HCT116 (cell line): ENCODE results near the gene C4orf54. TPM values are rescaled to one million over a fixed set of nuclear protein-coding genes. Genes with fewer than 3 reads are reported as not detected.

Source experiments
- ATAC-seq: fragments of 200-7000 bp; cut with Tn5 transposase; 2 replicates; pipeline ENCODE4 v1.9.1; 2020; ENCODE audit warnings: mild to moderate bottlenecking, moderate library complexity
- BruUV-seq: library from RNA; stranded (reverse); fragments of 400-500 nt; replicated peaks from 2 replicates; lab custom pipeline; 2021; lab: Mats Ljungman, UMichigan
- CTCF ChIA-PET: fragments of 300-600 bp; sonication (Branson Sonifier 250); formaldehyde crosslinking; loops from one replicate; lab custom pipeline; 2021; ENCODE audit warnings: antibody characterized with exemption; lab: Charles Lee
- POLR2A ChIA-PET: fragments of 300-600, 350-600 bp; sonication (Branson Sonifier 250); formaldehyde crosslinking; loops from one replicate; lab custom pipeline; 2021; ENCODE audit warnings: antibody characterized with exemption; lab: Charles Lee
- RAD21 ChIA-PET, 2 experiments: fragments of 300-600 bp; sonication (Branson Sonifier 250); formaldehyde crosslinking; loops; one replicate each; lab custom pipeline; 2023; ENCODE audit warnings: low total read pairs in 2 of 2; ENCODE audit not compliant: uncharacterized antibody in 2 of 2, unreplicated experiment in 2 of 2, low non-redundant PET in 1 of 2; lab: Charles Lee
- DNase-seq: peaks from one replicate; pipeline ENCODE4 v3.0.0-alpha.2; 2010; ENCODE audit warnings: low read depth, low spot score
- H2AFZ ChIP-seq: fragments of 200-600 bp; shearing (Covaris generic), sonication (generic); 2 replicates; pipeline ENCODE4 v1.6.1; 2017; ENCODE audit warnings: low read depth, mixed run types, mixed read lengths, antibody characterized with exemption, low read length; ENCODE audit not compliant: poor library complexity, severe bottlenecking
- H3K27ac ChIP-seq: 2 replicates; pipeline ENCODE4 v1.5.1; 2012; ENCODE audit warnings: low read depth, low read length
- H3K27me3 ChIP-seq: fragments of 200-600 bp; sonication (generic); 2 replicates; pipeline ENCODE4 v1.6.1; 2016; ENCODE audit warnings: mixed run types, low read length, mixed read lengths; ENCODE audit not compliant: insufficient read depth
- H3K36me3 ChIP-seq, 2 experiments: fragments of 200-500 bp in 1 of 2; fragments of 200-600 bp in 1 of 2; sonication (Bioruptor generic) in 1 of 2; sonication (generic) in 1 of 2; 2 replicates each; pipeline versions ENCODE4 v1.5.1 to v1.6.1; 2014 to 2016; ENCODE audit warnings: low read length in 2 of 2, inconsistent platforms in 1 of 2, mixed read lengths in 1 of 2, mixed run types in 1 of 2; ENCODE audit not compliant: insufficient read depth in 2 of 2, control insufficient read depth in 1 of 2
- H3K4me1 ChIP-seq, 2 experiments: fragments of 200-600 bp in 1 of 2; sonication (generic) in 1 of 2; 2 replicates each; pipeline versions ENCODE4 v1.5.1 to v1.6.1; 2012 to 2017; ENCODE audit warnings: low read length in 2 of 2, inconsistent platforms in 1 of 2, mild to moderate bottlenecking in 1 of 2, mixed read lengths in 1 of 2, mixed run types in 1 of 2, moderate library complexity in 1 of 2; ENCODE audit not compliant: insufficient read depth in 2 of 2, control insufficient read depth in 1 of 2
- H3K4me2 ChIP-seq: fragments of 200-600 bp; sonication (generic); 2 replicates; pipeline ENCODE4 v1.6.1; 2017; ENCODE audit warnings: mixed run types, low read length, mixed read lengths
- H3K4me3 ChIP-seq, 2 experiments: fragments of 200-600 bp in 1 of 2; sonication (generic) in 1 of 2; replicated peaks in 1 of 2; 2 replicates each; pipeline ENCODE4 v1.5.1; 2011 to 2016; ENCODE audit warnings: low read length in 2 of 2, control low read depth in 1 of 2, low read depth in 1 of 2, mild to moderate bottlenecking in 1 of 2, mixed read lengths in 1 of 2, mixed run types in 1 of 2
- H3K79me2 ChIP-seq: fragments of 200-600 bp; sonication (generic); 2 replicates; pipeline ENCODE4 v1.6.1; 2017; ENCODE audit warnings: mild to moderate bottlenecking, mixed run types, low read length, moderate library complexity, mixed read lengths; ENCODE audit not compliant: insufficient read depth
- H3K9ac ChIP-seq: fragments of 200-600 bp; sonication (generic); 2 replicates; pipeline ENCODE4 v1.6.1; 2016; ENCODE audit warnings: low read length, mixed read lengths
- H3K9me2 ChIP-seq: fragments of 200-600 bp; sonication (generic), shearing (Covaris generic); 2 replicates; pipeline ENCODE4 v1.6.1; 2017; ENCODE audit warnings: mixed run types, mild to moderate bottlenecking, moderate library complexity; ENCODE audit not compliant: insufficient read depth
- H3K9me3 ChIP-seq, 2 experiments: fragments of 200-500 bp in 1 of 2; fragments of 200-600 bp in 1 of 2; sonication (Bioruptor generic) in 1 of 2; sonication (generic) in 1 of 2; 2 replicates each; pipeline ENCODE4 v1.6.1; 2014 to 2017; ENCODE audit warnings: low read length in 2 of 2, mixed read lengths in 2 of 2, inconsistent platforms in 1 of 2, low read depth in 1 of 2, mild to moderate bottlenecking in 1 of 2, mixed run types in 1 of 2, moderate library complexity in 1 of 2; ENCODE audit not compliant: control insufficient read depth in 1 of 2, insufficient read depth in 1 of 2
- H4K20me1 ChIP-seq: fragments of 200-600 bp; sonication (generic), shearing (Covaris generic); 2 replicates; pipeline ENCODE4 v1.6.1; 2017; ENCODE audit warnings: mixed run types, mild to moderate bottlenecking, moderate library complexity; ENCODE audit not compliant: insufficient read depth
- ATF3 ChIP-seq: IDR thresholded peaks from 2 replicates; pipeline ENCODE4 v1.6.1; 2012
- EGR1 ChIP-seq: IDR thresholded peaks from 2 replicates; pipeline ENCODE4 v1.6.1; 2012; ENCODE audit warnings: low read depth
- EZH2 ChIP-seq: fragments of 200-600 bp; sonication (generic); IDR thresholded peaks from 2 replicates; pipeline ENCODE4 v1.6.1; 2017; ENCODE audit warnings: antibody characterized with exemption, mixed run types
- FOSL1 ChIP-seq: IDR thresholded peaks from 2 replicates; pipeline ENCODE4 v1.6.1; 2012; ENCODE audit warnings: low read depth
- RAD21 ChIP-seq: IDR thresholded peaks from 2 replicates; pipeline ENCODE4 v1.6.1; 2012; ENCODE audit warnings: low read depth, mild to moderate bottlenecking
- SIN3A ChIP-seq: IDR thresholded peaks from 2 replicates; pipeline ENCODE4 v1.6.1; 2012; ENCODE audit warnings: low read depth
- SP1 ChIP-seq: IDR thresholded peaks from 2 replicates; pipeline ENCODE4 v1.6.1; 2012; ENCODE audit warnings: low read depth
- SRF ChIP-seq: IDR thresholded peaks from 2 replicates; pipeline ENCODE4 v1.6.1; 2012; ENCODE audit warnings: low read depth
- TCF7L2 ChIP-seq: IDR thresholded peaks from 2 replicates; pipeline ENCODE4 v1.7.0; 2011; ENCODE audit warnings: borderline replicate concordance, inconsistent platforms; ENCODE audit not compliant: insufficient read depth, insufficient read length; ENCODE audit errors: extremely low read depth
- ZNF274 ChIP-seq: fragments of 200-500 bp; sonication (Bioruptor generic); IDR thresholded peaks from 2 replicates; pipeline ENCODE4 v1.6.1; 2014; ENCODE audit warnings: mild to moderate bottlenecking, low read depth, low read length, inconsistent platforms
- intact Hi-C: fragments of 100-400 bp; cut with micrococcal nuclease; formaldehyde crosslinking; loops from 2 replicates; pipeline ENCODE4 v1.10.0; 2022
- total RNA-seq: library from RNA; stranded (reverse); gene quantifications from one replicate; pipeline ENCODE4 v1.2.1, GENCODE V29; 2021; ENCODE audit not compliant: unreplicated experiment
- TF ChIP-seq, protein P1 (sequence below), 3 experiments: fragments of 200-600 bp in 1 of 3; sonication (generic) in 1 of 3; IDR thresholded peaks in 2 of 3; conservative IDR thresholded peaks in 1 of 3; 2 replicates each; pipeline ENCODE4 v1.5.1; 2012 to 2017; ENCODE audit warnings: low read depth in 2 of 3, low read length in 2 of 3, antibody characterized with exemption in 1 of 3, borderline replicate concordance in 1 of 3, control low read depth in 1 of 3, mild to moderate bottlenecking in 1 of 3, mixed read lengths in 1 of 3, mixed run types in 1 of 3, moderate library complexity in 1 of 3; ENCODE audit not compliant: insufficient read depth in 1 of 3

Gene C4orf54
- total RNA-seq, 1 experiment from 2014 or later: not detected

GRCh38 chr4:99625369-99625768 lies 32.3 kb downstream of the C4orf54 start:
- intact Hi-C loops: no loop called here
- BruUV-seq: no TSS peak
- CTCF ChIA-PET: no interaction called here

More at GRCh38 chr4:99625369-99625768, 32.3 kb downstream of the C4orf54 start:
- no peaks in the 10 kb centered on the region for H3K36me3 ChIP-seq
- no peaks in the 10 kb centered on the region for H3K9me2 ChIP-seq
- no peaks in the 10 kb centered on the region for H3K9me3 ChIP-seq
- no peak overlapping the region for H3K9ac ChIP-seq
- no peaks in the 10 kb centered on the region for H3K79me2 ChIP-seq
- ChIA-PET POLR2A (no interaction called here), RAD21 (no interaction called here)
- H3K4me1 ChIP-seq: no peaks in the 10 kb centered on the region
- no peaks in the 10 kb centered on the region for H3K27me3 ChIP-seq
- H2AFZ ChIP-seq: no peak overlapping the region
- H4K20me1 ChIP-seq: no peaks in the 10 kb centered on the region
- no peak for ATAC-seq
- TF ChIP-seq, protein P1, sequence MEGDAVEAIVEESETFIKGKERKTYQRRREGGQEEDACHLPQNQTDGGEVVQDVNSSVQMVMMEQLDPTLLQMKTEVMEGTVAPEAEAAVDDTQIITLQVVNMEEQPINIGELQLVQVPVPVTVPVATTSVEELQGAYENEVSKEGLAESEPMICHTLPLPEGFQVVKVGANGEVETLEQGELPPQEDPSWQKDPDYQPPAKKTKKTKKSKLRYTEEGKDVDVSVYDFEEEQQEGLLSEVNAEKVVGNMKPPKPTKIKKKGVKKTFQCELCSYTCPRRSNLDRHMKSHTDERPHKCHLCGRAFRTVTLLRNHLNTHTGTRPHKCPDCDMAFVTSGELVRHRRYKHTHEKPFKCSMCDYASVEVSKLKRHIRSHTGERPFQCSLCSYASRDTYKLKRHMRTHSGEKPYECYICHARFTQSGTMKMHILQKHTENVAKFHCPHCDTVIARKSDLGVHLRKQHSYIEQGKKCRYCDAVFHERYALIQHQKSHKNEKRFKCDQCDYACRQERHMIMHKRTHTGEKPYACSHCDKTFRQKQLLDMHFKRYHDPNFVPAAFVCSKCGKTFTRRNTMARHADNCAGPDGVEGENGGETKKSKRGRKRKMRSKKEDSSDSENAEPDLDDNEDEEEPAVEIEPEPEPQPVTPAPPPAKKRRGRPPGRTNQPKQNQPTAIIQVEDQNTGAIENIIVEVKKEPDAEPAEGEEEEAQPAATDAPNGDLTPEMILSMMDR (IDR thresholded peaks at IDR 0.05 in 2 of 3, conservative IDR thresholded peaks at IDR 0.05 in 1 of 3; ENCODE audit: borderline replicate concordance in 1 of 3, insufficient read depth in 1 of 3, low read depth in 2 of 3, low read length in 2 of 3): no peak
- TF ChIP-seq EGR1 (no peak), RAD21 (no peak), FOSL1 (no peak), ATF3 (no peak), EZH2 (no peak), SP1 (no peak), TCF7L2 (no peak), SRF (no peak), SIN3A (no peak), ZNF274 (no peak)
- no peak overlapping the region for H3K27ac ChIP-seq
- no peak overlapping the region for H3K4me2 ChIP-seq
- DNase-seq: no peak
- H3K4me3 ChIP-seq: no peak overlapping the region
